DND-41 (cell line): Measurements from ENCODE around the gene LAMP5.

Experiments
- ATAC-seq: fragments of 200-7000 bp; cut with Tn5 transposase; 3 replicates; pipeline ENCODE4 v1.9.1; 2021; ENCODE audit warnings: low read depth; ENCODE audit not compliant: insufficient read depth
- DNase-seq: peaks from one replicate; pipeline ENCODE4 v3.0.0-alpha.2; 2020
- H2AFZ ChIP-seq: 2 replicates; pipeline ENCODE4 v1.6.0; 2012; ENCODE audit warnings: low read depth, low read length
- H3K27ac ChIP-seq: 2 replicates; pipeline ENCODE4 v1.5.1; 2012; ENCODE audit warnings: low read length, inconsistent platforms
- H3K27me3 ChIP-seq: fragments of 200-600 bp; sonication (generic); 2 replicates; pipeline ENCODE4 v1.6.0; 2012; ENCODE audit warnings: low read length, mild to moderate bottlenecking, inconsistent platforms; ENCODE audit not compliant: insufficient read depth, poor library complexity
- H3K36me3 ChIP-seq: 2 replicates; pipeline ENCODE4 v1.5.1; 2012; ENCODE audit warnings: low read length, inconsistent platforms; ENCODE audit not compliant: insufficient read depth
- H3K4me1 ChIP-seq: 2 replicates; pipeline ENCODE4 v1.5.1; 2012; ENCODE audit warnings: mild to moderate bottlenecking, low read length; ENCODE audit not compliant: insufficient read depth
- H3K4me2 ChIP-seq: 2 replicates; pipeline ENCODE4 v1.6.0; 2012; ENCODE audit warnings: mild to moderate bottlenecking, moderate library complexity, low read length, inconsistent platforms; ENCODE audit not compliant: insufficient read depth
- H3K4me3 ChIP-seq, 2 experiments: fragments of 200-600 bp in 1 of 2; shearing (Covaris generic) in 1 of 2; 2 replicates each; pipeline ENCODE4 v1.5.1; 2012 to 2016; ENCODE audit warnings: inconsistent platforms in 2 of 2, low read length in 2 of 2, mild to moderate bottlenecking in 2 of 2, low read depth in 1 of 2, moderate library complexity in 1 of 2
- H3K79me2 ChIP-seq: 2 replicates; pipeline ENCODE4 v1.6.0; 2012; ENCODE audit warnings: low read length, inconsistent platforms; ENCODE audit not compliant: insufficient read depth
- H3K9ac ChIP-seq: 2 replicates; pipeline ENCODE4 v1.6.0; 2012; ENCODE audit warnings: low read depth, mild to moderate bottlenecking, inconsistent platforms, low read length, moderate library complexity
- H3K9me3 ChIP-seq: 2 replicates; pipeline ENCODE4 v1.5.1; 2012; ENCODE audit warnings: low read length, moderate library complexity, mild to moderate bottlenecking, inconsistent platforms; ENCODE audit not compliant: insufficient read depth, severe bottlenecking
- H4K20me1 ChIP-seq: 2 replicates; pipeline ENCODE4 v1.6.0; 2012; ENCODE audit warnings: low read length; ENCODE audit not compliant: insufficient read depth
- EZH2 ChIP-seq: IDR thresholded peaks from 3 replicates; pipeline ENCODE4 v1.6.1; 2012; ENCODE audit warnings: borderline replicate concordance, low read depth, mild to moderate bottlenecking, moderate library complexity, low read length, inconsistent platforms; ENCODE audit not compliant: severe bottlenecking
- TF ChIP-seq, protein P1 (sequence below): IDR thresholded peaks from 2 replicates; pipeline ENCODE4 v1.5.1; 2012; ENCODE audit warnings: borderline replicate concordance, low read length, moderate library complexity, mild to moderate bottlenecking; ENCODE audit not compliant: poor library complexity, severe bottlenecking; ENCODE audit errors: extremely low read depth

The LAMP5 gene

DNA sequence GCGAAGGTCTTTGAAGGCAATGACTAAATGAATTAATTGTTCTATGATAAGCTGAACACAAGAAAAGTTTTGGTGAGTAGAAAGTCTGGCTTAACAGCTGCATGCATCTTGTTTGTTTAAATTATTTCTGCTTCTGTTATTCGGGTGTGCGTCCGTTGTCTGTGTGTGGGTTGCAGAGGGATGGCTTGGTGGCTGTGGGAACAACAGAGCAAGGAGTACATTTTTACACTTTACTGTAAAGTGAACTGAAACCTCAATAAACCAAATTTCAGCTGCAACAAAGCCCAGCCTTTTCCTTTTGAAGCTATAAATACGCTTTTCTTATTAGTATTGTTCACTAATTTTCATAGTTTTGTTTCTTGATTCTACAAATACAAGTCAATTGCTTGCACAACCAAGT, 3.5 kb upstream of the LAMP5 start:
- Histone ChIP-seq H3K27ac (no peak overlapping the region), H3K79me2 (no peaks in the 10 kb centered on the region), H3K4me1 (no peaks in the 10 kb centered on the region), H3K36me3 (no peaks in the 10 kb centered on the region), H3K4me3 (no peak overlapping the region), H2AFZ (no peak overlapping the region), H3K4me2 (no peak overlapping the region), H4K20me1 (no peaks in the 10 kb centered on the region), H3K9me3 (no peaks in the 10 kb centered on the region), H3K9ac (no peak overlapping the region), H3K27me3 (peaks cover 6% of the 10 kb centered on the region)
- DNase-seq (no peak), ATAC-seq (no peak)
- no peak for TF ChIP-seq EZH2
- TF ChIP-seq, protein P1, sequence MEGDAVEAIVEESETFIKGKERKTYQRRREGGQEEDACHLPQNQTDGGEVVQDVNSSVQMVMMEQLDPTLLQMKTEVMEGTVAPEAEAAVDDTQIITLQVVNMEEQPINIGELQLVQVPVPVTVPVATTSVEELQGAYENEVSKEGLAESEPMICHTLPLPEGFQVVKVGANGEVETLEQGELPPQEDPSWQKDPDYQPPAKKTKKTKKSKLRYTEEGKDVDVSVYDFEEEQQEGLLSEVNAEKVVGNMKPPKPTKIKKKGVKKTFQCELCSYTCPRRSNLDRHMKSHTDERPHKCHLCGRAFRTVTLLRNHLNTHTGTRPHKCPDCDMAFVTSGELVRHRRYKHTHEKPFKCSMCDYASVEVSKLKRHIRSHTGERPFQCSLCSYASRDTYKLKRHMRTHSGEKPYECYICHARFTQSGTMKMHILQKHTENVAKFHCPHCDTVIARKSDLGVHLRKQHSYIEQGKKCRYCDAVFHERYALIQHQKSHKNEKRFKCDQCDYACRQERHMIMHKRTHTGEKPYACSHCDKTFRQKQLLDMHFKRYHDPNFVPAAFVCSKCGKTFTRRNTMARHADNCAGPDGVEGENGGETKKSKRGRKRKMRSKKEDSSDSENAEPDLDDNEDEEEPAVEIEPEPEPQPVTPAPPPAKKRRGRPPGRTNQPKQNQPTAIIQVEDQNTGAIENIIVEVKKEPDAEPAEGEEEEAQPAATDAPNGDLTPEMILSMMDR, result no peak

DNA sequence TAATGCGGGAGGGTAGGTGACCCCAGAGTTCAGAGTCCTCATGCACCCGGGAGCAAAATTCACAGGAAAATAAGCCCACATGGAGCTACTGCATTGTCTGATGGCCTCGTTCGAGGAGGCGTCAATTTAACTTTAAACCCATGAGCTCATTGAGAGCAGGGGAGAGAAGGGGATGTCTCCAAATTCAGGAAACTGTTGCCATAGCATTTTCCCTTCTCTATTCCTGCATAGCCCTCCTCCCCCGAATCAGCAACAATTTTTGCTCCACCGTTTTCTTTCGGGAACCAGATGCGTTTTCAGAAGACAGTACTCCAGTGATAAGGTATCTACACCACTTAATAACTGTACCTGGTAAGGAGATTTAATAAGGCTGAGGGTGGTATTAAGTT, 324 bp upstream of the LAMP5 start:
- H3K27me3 ChIP-seq, result peaks cover 10% of the 10 kb centered on the region
- no peak overlapping the region for H2AFZ ChIP-seq
- no peak overlapping the region for H3K9ac ChIP-seq
- H3K9me3 ChIP-seq, result no peaks in the 10 kb centered on the region
- H4K20me1 ChIP-seq, result no peaks in the 10 kb centered on the region
- no peaks in the 10 kb centered on the region for H3K36me3 ChIP-seq
- TF ChIP-seq, protein P1, result no peak
- no peak for TF ChIP-seq EZH2
- ATAC-seq (no peak), DNase-seq (no peak)
- no peak overlapping the region for H3K4me3 ChIP-seq
- no peaks in the 10 kb centered on the region for H3K4me1 ChIP-seq
- no peak overlapping the region for H3K27ac ChIP-seq
- no peak overlapping the region for H3K4me2 ChIP-seq
- H3K79me2 ChIP-seq, result no peaks in the 10 kb centered on the region

DNA sequence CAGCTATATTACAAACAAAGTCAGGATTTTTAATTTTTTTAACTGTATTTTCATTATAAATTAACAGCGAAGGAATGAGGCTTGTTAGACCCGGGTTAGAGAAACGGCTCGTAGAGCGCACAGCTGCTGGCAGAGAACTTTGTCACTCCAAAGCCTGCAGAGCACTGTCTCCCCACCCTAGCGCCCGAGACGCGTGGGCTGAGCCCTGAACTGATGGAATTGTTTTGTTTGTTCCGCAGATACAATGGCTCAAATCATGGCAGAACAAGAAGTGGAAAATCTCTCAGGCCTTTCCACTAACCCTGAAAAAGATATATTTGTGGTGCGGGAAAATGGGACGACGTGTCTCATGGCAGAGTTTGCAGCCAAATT, 810 bp downstream of the LAMP5 start:
- no peak for ATAC-seq
- H3K9me3 ChIP-seq, result no peaks in the 10 kb centered on the region
- H4K20me1 ChIP-seq, result no peaks in the 10 kb centered on the region
- H3K36me3 ChIP-seq, result no peaks in the 10 kb centered on the region
- H3K9ac ChIP-seq, result no peak overlapping the region
- no peaks in the 10 kb centered on the region for H3K4me1 ChIP-seq
- H3K27ac ChIP-seq, result no peak overlapping the region
- H3K4me2 ChIP-seq, result no peak overlapping the region
- peaks cover 9% of the 10 kb centered on the region for H3K27me3 ChIP-seq
- no peak overlapping the region for H3K4me3 ChIP-seq
- no peak for DNase-seq
- H2AFZ ChIP-seq, result no peak overlapping the region
- no peaks in the 10 kb centered on the region for H3K79me2 ChIP-seq
- TF ChIP-seq, protein P1, result no peak
- TF ChIP-seq EZH2, result no peak

DNA sequence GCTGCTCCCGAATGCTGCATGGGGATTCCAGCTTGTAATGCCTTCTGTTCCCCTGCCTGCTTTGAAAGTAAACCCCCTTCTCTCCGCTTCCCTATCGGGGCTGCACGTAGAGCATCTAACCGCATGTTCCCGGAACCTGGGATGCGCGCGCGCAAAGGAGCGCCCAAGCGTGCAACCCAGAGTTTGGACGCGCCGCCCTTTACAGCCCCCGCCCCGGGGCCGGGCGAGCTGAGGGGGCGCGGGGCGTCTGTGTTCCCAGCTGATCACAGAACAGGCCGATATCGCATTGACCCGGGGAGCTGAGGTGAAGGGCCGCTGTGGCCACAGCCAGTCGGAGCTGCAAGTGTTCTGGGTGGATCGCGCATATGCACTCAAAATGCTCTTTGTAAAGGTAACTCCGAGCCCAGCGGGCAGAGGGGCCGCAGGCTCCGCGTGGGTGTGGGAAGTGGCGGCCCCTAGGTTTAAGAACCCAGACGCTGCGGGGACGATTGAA, 1.4 kb downstream of the LAMP5 start:
- no peak for TF ChIP-seq EZH2
- TF ChIP-seq, protein P1, result no peak
- Histone ChIP-seq H4K20me1 (no peaks in the 10 kb centered on the region), H3K36me3 (no peaks in the 10 kb centered on the region), H3K4me2 (no peak overlapping the region), H3K9ac (no peak overlapping the region), H3K4me3 (no peak overlapping the region), H3K9me3 (no peaks in the 10 kb centered on the region), H3K27me3 (peaks cover 6% of the 10 kb centered on the region), H3K27ac (no peak overlapping the region), H3K4me1 (no peaks in the 10 kb centered on the region), H3K79me2 (no peaks in the 10 kb centered on the region), H2AFZ (no peak overlapping the region)
- ATAC-seq (no peak), DNase-seq (no peak)
